T-helper 2 cell (primary cell): ENCODE data around the gene ZGLP1.
"Not testable (repeated sequence)": the region's sequence is repeated elsewhere in the genome, so short reads cannot be mapped to it uniquely, and the experiment has no call there.

Source experiments
- DNase-seq, 5 experiments: peaks; one replicate each; pipeline versions ENCODE4 v3.0.0 to v3.0.0-alpha.2; 2012 to 2022

ZGLP1 gene

GRCh38 chr19:10293637-10294367 is 15.8 kb downstream of the ZGLP1 start:
- peak in 1 of 5 experiments; percentile 14 for DNase-seq

DNA sequence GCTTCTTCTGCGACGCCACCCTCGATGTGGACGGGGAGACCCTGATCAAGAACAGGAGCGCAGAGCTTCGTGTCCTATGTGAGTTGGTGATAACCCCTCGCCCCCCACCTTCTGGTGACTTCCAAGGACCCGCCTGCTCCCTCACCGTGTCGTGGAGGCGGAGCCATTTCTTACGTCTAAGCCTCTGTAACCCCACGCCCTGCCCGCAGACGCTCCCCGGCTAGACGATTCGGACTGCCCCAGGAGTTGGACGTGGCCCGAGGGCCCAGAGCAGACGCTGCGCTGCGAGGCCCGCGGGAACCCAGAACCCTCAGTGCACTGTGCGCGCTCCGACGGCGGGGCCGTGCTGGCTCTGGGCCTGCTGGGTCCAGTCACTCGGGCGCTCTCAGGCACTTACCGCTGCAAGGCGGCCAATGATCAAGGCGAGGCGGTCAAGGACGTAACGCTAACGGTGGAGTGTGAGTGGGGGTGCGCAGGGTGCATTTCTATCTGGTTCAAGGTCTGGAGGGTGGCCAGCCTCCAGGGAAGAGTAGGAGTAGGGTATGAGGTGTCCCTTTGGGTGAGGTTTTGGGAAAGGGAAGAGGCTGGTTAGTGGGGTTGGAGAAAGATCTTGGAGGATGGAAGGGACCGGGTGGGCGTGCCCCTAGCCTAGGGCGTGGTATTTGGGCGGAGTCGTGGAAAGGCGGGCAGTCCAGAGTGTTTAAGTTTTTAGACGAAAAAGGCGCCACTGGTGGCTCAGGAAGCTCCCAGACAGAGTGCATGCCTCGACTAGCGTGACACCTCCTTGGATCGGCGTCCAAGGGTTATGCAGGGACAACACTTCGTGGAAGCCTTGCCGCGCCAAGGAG is 16.6 kb downstream of the ZGLP1 start:
- DNase-seq = peak in 1 of 5 experiments; percentile 34

DNA sequence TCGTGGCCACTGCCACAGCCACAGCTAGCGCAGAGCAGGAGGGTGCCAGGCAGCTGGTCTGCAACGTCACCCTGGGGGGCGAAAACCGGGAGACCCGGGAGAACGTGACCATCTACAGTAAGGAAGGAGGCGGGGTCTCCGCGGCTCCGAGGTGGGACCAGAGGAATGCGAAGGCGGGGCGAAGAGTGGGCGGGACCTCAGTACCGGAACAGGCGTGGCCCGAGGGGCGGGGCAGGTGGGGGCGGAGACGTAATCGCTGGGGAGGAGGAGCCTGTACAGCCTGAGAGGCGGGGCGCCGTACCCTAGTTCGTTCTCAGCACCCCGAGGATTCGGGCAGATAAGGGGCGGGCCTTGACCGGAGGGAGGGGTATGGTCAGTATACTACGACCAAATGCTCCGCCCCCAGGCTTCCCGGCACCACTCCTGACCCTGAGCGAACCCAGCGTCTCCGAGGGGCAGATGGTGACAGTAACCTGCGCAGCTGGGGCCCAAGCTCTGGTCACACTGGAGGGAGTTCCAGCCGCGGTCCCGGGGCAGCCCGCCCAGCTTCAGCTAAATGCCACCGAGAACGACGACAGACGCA is 17.3 kb downstream of the ZGLP1 start:
- peak; percentile 48 to 69 (median 55) for DNase-seq

DNA sequence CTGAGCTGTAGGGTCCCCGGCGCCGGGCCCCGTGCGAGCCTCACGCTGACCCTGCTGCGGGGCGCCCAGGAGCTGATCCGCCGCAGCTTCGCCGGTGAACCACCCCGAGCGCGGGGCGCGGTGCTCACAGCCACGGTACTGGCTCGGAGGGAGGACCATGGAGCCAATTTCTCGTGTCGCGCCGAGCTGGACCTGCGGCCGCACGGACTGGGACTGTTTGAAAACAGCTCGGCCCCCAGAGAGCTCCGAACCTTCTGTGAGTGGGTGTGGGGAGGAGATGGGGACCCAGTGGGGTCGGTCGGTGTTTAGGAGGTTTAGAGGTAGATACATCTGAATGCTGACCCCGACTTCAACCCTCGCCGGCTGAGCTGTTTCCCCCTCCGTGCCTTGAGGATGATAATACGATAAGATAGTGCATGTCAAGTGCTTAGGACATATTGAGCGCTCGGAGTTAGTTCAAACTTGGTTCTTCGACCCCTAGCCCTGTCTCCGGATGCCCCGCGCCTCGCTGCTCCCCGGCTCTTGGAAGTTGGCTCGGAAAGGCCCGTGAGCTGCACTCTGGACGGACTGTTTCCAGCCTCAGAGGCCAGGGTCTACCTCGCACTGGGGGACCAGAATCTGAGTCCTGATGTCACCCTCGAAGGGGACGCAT is 17.9 kb downstream of the ZGLP1 start:
- peak in 1 of 5 experiments; percentile 45 for DNase-seq

- peak in 2 of 5 experiments; percentile 47 to 57 for DNase-seq
Observed at GRCh38 chr19:10290876-10291553, 18.6 kb downstream of the ZGLP1 start.

DNA sequence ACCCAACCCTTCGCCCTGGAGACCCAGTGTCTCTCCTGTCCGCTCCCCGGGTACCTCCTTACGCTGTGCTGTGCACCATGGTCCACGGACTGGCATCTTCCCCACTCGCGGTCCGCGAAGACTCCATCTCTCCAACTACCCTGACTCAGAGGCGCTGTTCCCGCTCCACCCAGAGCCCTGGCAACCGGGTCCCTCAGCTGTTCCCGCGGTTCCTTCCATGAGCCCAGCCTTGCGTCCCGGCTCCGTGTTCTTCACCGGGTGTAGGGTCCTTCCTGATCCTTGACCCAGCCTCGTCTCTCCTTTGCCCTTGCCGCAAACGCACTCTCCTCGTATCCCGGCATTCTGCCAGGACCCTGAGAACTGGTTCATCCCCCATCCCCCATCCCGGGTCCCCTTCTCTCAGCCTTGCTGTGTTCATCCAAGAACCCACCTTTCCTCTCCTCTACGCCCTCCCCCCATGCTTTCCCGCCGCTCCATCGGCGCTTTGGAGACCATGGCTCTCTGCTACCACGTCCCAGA is 19.2 kb downstream of the ZGLP1 start:
- DNase-seq = peak in 1 of 5 experiments; percentile 24

DNA sequence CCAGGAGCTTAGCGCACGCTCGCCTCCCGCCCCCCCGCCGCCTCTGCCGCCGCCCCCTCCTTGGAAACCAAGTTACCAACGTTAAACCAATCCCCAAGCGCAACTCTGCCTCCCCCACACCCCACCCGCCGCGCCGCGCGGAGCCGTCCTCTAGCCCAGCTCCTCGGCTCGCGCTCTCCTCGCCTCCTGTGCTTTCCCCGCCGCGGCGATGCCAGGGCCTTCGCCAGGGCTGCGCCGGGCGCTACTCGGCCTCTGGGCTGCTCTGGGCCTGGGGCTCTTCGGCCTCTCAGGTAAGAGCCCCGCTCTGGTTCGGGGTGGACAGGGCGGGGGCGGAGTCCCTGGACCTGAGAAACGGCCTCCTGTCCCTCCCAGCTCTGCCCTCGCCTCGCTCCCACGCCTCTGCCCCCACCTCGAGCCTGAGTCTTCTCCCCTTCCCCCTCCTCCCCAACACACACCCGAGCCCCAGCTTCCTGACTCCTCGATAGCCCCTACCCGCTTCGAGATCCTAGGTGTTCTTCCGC is 19.7 kb downstream of the ZGLP1 start, which contains the start of gene ICAM5:
TSS of gene ICAM5 (plus strand) at position 117 of the 521 bp plus-strand sequence. CDS start at position 209, 92 bp downstream.
- DNase-seq = peak in 2 of 5 experiments; percentile 34 to 53

DNA sequence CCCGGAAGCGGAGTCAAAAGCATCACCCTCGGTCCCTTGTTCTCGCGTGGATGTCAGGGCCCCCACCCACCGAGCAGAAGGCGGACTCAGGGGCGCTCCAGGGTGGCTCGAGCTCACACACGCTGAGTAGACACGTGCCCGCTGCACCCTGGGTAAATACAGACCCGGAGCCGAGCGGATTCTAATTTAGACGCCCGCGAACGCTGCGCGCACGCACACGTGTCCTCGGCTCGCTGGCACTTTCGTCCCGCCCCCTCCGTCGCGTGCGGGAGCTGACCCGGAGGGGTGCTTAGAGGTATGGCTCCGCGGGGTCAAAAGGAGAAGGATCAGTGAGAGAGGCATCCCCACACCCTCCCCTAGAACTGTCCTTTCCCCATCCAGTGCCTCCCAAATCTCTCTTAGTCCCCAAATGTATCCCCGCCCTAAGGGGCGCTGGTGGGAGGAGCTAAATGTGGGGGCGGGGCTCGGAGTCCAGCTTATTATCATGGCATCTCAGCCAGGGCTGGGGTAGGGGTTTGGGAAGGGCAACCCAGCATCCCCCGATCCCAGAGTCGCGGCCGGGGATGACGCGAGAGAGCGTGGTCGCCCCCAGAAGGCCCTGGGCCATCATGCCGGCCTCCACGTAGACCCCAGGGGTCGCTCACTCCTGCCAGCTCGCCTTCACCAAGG is 20.3 kb downstream of the ZGLP1 start:
- DNase-seq = peak in 4 of 5 experiments; percentile 55 to 90 (median 56)

GRCh38 chr19:10288662-10289166 is 20.9 kb downstream of the ZGLP1 start:
- peak in 2 of 5 experiments; percentile 25 to 71 for DNase-seq

DNA sequence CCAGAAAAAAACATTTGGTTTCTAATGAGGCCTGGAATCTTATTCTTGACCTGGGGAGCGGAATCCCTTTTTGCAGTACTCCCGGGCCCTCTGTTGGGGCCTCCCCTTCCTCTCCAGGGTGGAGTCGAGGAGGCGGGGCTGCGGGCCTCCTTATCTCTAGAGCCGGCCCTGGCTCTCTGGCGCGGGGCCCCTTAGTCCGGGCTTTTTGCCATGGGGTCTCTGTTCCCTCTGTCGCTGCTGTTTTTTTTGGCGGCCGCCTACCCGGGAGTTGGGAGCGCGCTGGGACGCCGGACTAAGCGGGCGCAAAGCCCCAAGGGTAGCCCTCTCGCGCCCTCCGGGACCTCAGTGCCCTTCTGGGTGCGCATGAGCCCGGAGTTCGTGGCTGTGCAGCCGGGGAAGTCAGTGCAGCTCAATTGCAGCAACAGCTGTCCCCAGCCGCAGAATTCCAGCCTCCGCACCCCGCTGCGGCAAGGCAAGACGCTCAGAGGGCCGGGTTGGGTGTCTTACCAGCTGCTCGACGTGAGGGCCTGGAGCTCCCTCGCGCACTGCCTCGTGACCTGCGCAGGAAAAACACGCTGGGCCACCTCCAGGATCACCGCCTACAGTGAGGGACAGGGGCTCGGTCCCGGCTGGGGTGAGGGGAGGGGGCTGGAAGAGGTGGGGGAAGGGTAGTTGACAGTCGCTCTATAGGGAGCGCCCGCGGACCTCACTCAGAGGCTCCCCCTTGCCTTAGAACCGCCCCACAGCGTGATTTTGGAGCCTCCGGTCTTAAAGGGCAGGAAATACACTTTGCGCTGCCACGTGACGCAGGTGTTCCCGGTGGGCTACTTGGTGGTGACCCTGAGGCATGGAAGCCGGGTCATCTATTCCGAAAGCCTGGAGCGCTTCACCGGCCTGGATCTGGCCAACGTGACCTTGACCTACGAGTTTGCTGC is 22.5 kb downstream of the ZGLP1 start, which contains the start of gene ICAM4:
TSS of gene ICAM4 (plus strand) at position 153 of the 935 bp plus-strand sequence. CDS start at position 211, 58 bp downstream.
- DNase-seq = peak in 1 of 5 experiments; percentile 52

DNA sequence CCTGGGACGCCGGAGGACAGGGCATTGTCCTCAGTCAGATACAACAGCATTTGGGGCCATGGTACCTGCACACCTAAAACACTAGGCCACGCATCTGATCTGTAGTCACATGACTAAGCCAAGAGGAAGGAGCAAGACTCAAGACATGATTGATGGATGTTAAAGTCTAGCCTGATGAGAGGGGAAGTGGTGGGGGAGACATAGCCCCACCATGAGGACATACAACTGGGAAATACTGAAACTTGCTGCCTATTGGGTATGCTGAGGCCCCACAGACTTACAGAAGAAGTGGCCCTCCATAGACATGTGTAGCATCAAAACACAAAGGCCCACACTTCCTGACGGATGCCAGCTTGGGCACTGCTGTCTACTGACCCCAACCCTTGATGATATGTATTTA is 24.2 kb downstream of the ZGLP1 start:
- no peak for DNase-seq

GRCh38 chr19:10284960-10285278 is 24.7 kb downstream of the ZGLP1 start:
- DNase-seq = no peak

GRCh38 chr19:10284065-10284959 is 25.3 kb downstream of the ZGLP1 start:
- no peak for DNase-seq

- no peak for DNase-seq
Observed at GRCh38 chr19:10283301-10284064, 26.1 kb downstream of the ZGLP1 start.

- DNase-seq = not testable (repeated sequence)
Observed at GRCh38 chr19:10282043-10282442, 27.6 kb downstream of the ZGLP1 start.

GRCh38 chr19:10279737-10280442 is 29.7 kb downstream of the ZGLP1 start:
- no peak for DNase-seq

DNA sequence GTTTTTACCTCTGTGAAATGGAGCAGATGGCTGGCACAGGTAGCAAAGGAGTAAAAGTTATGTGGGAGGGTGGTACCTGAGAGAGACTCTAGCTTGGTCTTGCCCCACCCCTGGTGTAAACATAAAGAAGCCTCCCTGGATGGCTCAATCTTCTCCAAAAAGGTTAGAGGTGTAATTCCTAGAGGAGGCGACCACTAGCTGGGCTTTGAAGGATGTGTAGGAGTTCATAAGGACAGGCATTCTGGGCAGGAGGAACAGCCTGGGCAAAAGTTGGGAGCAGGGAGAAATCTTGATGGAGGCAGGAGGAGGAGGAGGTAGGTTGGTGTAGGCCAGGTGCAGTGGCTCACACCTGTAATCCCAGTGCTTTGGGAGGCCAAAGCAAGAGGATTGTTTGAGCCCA is 30.7 kb downstream of the ZGLP1 start:
- no peak for DNase-seq
